Subcutaneous abdominal adipose tissue (tissue), 5 donors: ENCODE results near the gene SUSD4.

Experiments
- H3K27ac ChIP-seq: one replicate; pipeline ENCODE4 v1.7.0; 2013; ENCODE audit warnings: low read depth, mild to moderate bottlenecking, inconsistent platforms, low read length, moderate library complexity
- H3K27me3 ChIP-seq, 5 donors: one replicate each; pipeline ENCODE4 v1.7.0; 2013; ENCODE audit warnings: low read length in 5 of 5, inconsistent platforms in 1 of 5; ENCODE audit not compliant: control insufficient read depth in 5 of 5, insufficient read depth in 4 of 5
- H3K36me3 ChIP-seq, 5 donors: one replicate each; pipeline ENCODE4 v1.7.0; 2013; ENCODE audit warnings: low read length in 5 of 5; ENCODE audit not compliant: control insufficient read depth in 5 of 5, insufficient read depth in 5 of 5
- H3K4me1 ChIP-seq, 5 donors: one replicate each; pipeline ENCODE4 v1.7.0; 2013; ENCODE audit warnings: low read length in 5 of 5, mild to moderate bottlenecking in 3 of 5, moderate library complexity in 1 of 5; ENCODE audit not compliant: control insufficient read depth in 5 of 5, insufficient read depth in 5 of 5
- H3K4me3 ChIP-seq, 5 donors: one replicate each; pipeline ENCODE4 v1.7.0; 2013; ENCODE audit warnings: low read length in 5 of 5, low read depth in 1 of 5
- H3K9ac ChIP-seq, 5 donors: one replicate each; pipeline ENCODE4 v1.7.0; 2013; ENCODE audit warnings: low read length in 5 of 5, mild to moderate bottlenecking in 4 of 5, moderate library complexity in 3 of 5
- H3K9me3 ChIP-seq, 5 donors: one replicate each; pipeline ENCODE4 v1.7.0; 2013; ENCODE audit warnings: low read length in 5 of 5; ENCODE audit not compliant: control insufficient read depth in 5 of 5
- donor health status: healthy.
- donor health status: healthy.
- donor health status: healthy.
- donor health status: healthy.
- donor health status: healthy.

SUSD4 gene

GRCh38 chr1:223358826-223359225 is 5.2 kb downstream of the SUSD4 start:
- no peak overlapping the region for H3K27ac ChIP-seq
- H3K9me3 ChIP-seq: no peaks in the 10 kb centered on the region
- peaks cover 0 to 10% (median 10%) of the 10 kb centered on the region in 5 donors for H3K4me1 ChIP-seq
- no peak overlapping the region for H3K4me3 ChIP-seq
- H3K9ac ChIP-seq: no peak overlapping the region
- no peaks in the 10 kb centered on the region for H3K36me3 ChIP-seq
- peaks cover 8 to 22% (median 10%) of the 10 kb centered on the region in 5 donors for H3K27me3 ChIP-seq

GRCh38 chr1:223355699-223356098 is 8.3 kb downstream of the SUSD4 start:
- H3K27ac ChIP-seq: no peak overlapping the region
- no peaks in the 10 kb centered on the region for H3K4me1 ChIP-seq
- H3K9ac ChIP-seq: no peak overlapping the region
- H3K9me3 ChIP-seq: no peaks in the 10 kb centered on the region
- no peak overlapping the region for H3K4me3 ChIP-seq
- H3K27me3 ChIP-seq: peaks cover 20 to 28% (median 23%) of the 10 kb centered on the region in 5 donors
- no peaks in the 10 kb centered on the region for H3K36me3 ChIP-seq

DNA sequence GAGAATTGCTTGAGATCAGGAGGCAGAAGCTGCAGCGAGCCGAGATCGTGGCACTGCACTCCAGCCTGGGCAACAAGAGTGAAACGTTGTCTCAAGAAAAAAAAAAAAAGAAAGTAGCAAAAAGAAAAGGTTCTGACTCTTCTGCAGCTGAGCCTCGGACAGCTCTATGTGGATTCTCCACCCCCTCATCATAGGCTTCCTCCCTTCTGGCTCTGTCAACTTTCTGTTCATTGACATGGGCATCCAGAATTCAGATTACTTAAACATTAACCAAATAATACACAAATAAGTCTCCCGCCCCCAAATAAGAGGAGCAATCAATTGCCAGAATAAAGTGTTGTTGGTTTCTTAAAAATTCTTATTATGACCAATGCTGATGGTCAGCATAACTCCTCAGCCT is 10.0 kb downstream of the SUSD4 start:
- Histone ChIP-seq H3K27ac (no peak overlapping the region), H3K4me3 (no peak overlapping the region), H3K9ac (no peak overlapping the region), H3K27me3 (peaks cover 16 to 23% (median 21%) of the 10 kb centered on the region in 5 donors), H3K36me3 (no peaks in the 10 kb centered on the region), H3K9me3 (no peaks in the 10 kb centered on the region), H3K4me1 (no peaks in the 10 kb centered on the region)

DNA sequence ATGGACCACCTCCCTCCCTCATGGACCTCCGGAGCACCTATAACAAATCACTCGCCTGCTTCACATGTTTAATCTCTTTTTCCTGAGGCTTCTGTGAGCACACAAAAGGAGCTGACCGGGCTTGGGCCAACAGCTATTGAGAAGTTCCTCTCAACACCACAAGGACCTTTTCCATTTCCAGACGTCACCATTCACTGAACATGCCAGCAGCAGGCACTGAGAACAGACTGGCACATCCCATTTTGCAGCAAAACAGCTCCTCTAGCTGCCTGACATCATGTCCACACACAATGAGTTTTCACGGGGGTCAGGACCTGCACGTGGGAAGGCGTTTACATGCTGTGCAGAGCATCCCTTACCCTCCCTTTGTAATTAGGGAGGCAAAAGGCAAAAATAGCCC is 11.0 kb downstream of the SUSD4 start:
- H3K9me3 ChIP-seq: no peaks in the 10 kb centered on the region
- H3K4me3 ChIP-seq: no peak overlapping the region
- no peak overlapping the region for H3K27ac ChIP-seq
- H3K9ac ChIP-seq: no peak overlapping the region
- no peaks in the 10 kb centered on the region for H3K4me1 ChIP-seq
- peaks cover 16 to 23% (median 21%) of the 10 kb centered on the region in 5 donors for H3K27me3 ChIP-seq
- H3K36me3 ChIP-seq: no peaks in the 10 kb centered on the region

DNA sequence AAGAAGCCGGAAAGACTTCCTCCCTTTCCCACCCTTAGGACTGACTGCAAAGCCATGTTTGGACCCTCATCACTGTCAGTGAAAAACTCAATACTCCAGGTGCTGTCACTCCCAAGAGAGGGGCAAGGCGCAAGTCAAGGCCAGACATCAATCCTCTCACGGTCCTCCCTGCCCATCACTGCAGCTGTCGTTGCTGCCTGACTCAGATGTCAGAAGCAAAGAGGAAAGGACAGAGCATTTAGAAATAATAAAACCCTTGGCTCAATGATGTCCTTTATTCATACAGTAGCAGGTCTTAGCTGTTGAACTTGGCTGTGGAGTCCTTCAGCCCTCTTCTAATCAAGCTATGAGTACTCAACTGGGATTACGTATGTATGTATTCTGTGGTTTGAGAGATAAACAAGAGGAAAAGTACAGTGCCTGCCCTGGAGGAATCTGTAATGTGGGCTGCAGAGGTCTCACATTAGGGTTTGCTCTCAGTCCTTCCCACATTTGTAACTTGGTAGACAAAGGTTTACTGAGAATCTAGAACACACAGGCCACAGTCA is 13.5 kb downstream of the SUSD4 start:
- Histone ChIP-seq H3K9ac (no peak overlapping the region), H3K4me1 (peaks cover 0 to 11% (median 0%) of the 10 kb centered on the region in 5 donors), H3K4me3 (no peak overlapping the region), H3K9me3 (no peaks in the 10 kb centered on the region), H3K27ac (no peak overlapping the region), H3K27me3 (peaks cover 16 to 23% (median 21%) of the 10 kb centered on the region in 5 donors), H3K36me3 (no peaks in the 10 kb centered on the region)

DNA sequence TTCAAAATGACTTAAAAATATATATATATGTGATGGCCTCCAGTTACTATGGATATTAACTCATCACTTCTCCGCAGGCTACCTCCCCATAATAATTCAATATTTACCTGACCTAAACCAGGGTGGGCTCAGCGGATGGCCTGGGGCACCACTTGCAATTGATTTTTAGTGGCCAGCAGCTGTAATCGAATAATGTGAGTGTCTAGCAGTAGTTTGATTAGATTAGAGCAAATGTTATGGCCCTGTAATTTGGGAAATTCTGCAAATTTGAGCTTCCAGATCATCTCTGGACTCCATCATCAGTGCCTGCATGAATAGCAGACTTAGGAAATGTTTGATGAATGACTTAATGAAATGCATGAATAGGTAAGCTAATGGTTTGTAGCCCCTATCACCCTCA is 14.7 kb downstream of the SUSD4 start:
- H3K27ac ChIP-seq: no peak overlapping the region
- H3K9me3 ChIP-seq: no peaks in the 10 kb centered on the region
- no peaks in the 10 kb centered on the region for H3K36me3 ChIP-seq
- no peak overlapping the region for H3K4me3 ChIP-seq
- no peak overlapping the region for H3K9ac ChIP-seq
- peaks cover 16 to 25% (median 21%) of the 10 kb centered on the region in 5 donors for H3K27me3 ChIP-seq
- peaks cover 0 to 15% (median 0%) of the 10 kb centered on the region in 5 donors for H3K4me1 ChIP-seq

DNA sequence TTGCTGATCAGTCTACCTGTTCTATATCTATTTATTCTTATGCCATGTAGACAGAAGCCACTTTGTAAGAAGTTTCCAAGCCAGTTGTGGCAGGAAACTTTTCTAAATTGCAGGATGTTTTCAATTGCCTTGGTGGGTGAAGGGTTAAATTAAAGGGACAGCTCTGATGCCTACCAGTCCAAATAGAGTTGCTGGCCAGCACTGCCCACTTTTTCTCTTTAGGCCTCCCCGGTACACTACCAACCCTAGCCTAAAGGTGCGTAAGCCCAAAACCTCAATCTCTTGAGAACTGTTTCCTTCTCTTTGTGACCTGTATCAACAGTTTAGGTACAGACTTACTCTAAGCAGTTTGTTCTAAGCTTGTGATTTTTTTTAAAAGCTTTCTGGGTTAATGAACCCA is 15.5 kb downstream of the SUSD4 start:
- Histone ChIP-seq H3K4me1 (peaks cover 0 to 17% (median 0%) of the 10 kb centered on the region in 5 donors), H3K9me3 (no peaks in the 10 kb centered on the region), H3K4me3 (no peak overlapping the region), H3K27me3 (peaks cover 16 to 23% (median 18%) of the 10 kb centered on the region in 5 donors), H3K36me3 (no peaks in the 10 kb centered on the region), H3K27ac (no peak overlapping the region), H3K9ac (no peak overlapping the region)

- Histone ChIP-seq H3K9ac (no peak overlapping the region), H3K27ac (no peak overlapping the region), H3K36me3 (no peaks in the 10 kb centered on the region)
Observed at GRCh38 chr1:223347583-223347982, 16.4 kb downstream of the SUSD4 start.

DNA sequence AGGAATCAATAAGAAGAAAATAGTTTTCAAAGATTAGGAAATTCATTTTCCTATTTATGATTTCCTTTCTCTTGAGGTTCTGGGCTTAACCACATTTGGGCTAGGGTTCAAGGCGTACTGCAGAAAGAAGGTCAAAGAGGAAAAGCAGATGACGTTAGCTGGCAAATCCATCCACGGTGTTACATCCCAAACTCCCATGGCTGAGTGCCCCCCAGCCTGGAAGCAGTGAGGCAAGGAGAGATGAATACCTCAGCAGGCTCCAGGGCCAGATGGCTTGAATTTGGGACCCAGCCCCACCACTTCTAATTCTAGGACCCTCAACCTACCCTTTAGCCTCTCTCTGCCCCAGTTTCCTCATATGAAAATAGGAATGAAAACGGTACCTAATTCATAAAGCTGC is 17.7 kb downstream of the SUSD4 start:
- H3K9ac ChIP-seq: no peak overlapping the region
- peaks cover 0 to 5% (median 2%) of the 10 kb centered on the region in 5 donors for H3K27me3 ChIP-seq
- H3K4me3 ChIP-seq: no peak overlapping the region
- H3K4me1 ChIP-seq: peaks cover 0 to 17% (median 0%) of the 10 kb centered on the region in 5 donors
- no peak overlapping the region for H3K27ac ChIP-seq
- H3K9me3 ChIP-seq: no peaks in the 10 kb centered on the region
- no peaks in the 10 kb centered on the region for H3K36me3 ChIP-seq

More at GRCh38 chr1:223347583-223347982, 16.4 kb downstream of the SUSD4 start:
- peaks cover 8 to 15% (median 10%) of the 10 kb centered on the region in 5 donors for H3K27me3 ChIP-seq
- no peaks in the 10 kb centered on the region for H3K9me3 ChIP-seq
- peaks cover 0 to 17% (median 0%) of the 10 kb centered on the region in 5 donors for H3K4me1 ChIP-seq
- H3K4me3 ChIP-seq: no peak overlapping the region

GRCh38 chr1:223345720-223346119 is 18.3 kb downstream of the SUSD4 start:
- H3K4me3 ChIP-seq: no peak overlapping the region
- H3K9ac ChIP-seq: no peak overlapping the region
- H3K36me3 ChIP-seq: no peaks in the 10 kb centered on the region
- H3K27ac ChIP-seq: no peak overlapping the region
- H3K27me3 ChIP-seq: peaks cover 0 to 3% (median 0%) of the 10 kb centered on the region in 5 donors
- peaks cover 0 to 17% (median 0%) of the 10 kb centered on the region in 5 donors for H3K4me1 ChIP-seq
- H3K9me3 ChIP-seq: no peaks in the 10 kb centered on the region
